ENCODE data around the gene SLC13A1.

The SLC13A1 gene

DNA sequence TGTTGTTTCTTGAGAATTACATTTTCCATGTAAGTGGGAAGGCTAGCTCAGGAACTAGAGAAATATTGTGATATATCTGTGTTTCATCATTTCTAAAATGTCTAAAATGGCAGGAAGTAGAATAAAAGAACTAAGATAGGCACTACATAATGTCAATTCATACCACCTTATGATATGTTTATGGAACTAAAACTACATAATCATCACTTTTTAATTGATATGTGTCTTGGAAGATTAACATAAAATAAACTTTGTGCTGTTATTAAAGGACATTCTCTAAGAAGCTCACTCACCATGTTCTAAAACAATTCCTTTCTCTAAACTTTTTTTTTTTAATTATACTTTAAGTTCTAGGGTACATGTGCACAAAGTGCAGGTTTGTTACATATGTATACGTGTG lies 120.7 kb downstream of the SLC13A1 start:
- TF ChIP-seq CTCF (IDR thresholded peaks at IDR 0.05; ENCODE audit: low read depth, low read length, missing control alignments), result no peak
- no peak for DNase-seq (ENCODE audit: low read depth)
- no peak overlapping the region for H3K4me3 ChIP-seq (ENCODE audit: low read depth, low read length)

GRCh38 chr7:123075838-123076467 lies 123.8 kb downstream of the SLC13A1 start:
- DNase-seq (ENCODE audit: low read depth), result no peak
- TF ChIP-seq CTCF (IDR thresholded peaks at IDR 0.05; ENCODE audit: low read depth, low read length, missing control alignments), result no peak
- no peak overlapping the region for H3K4me3 ChIP-seq (ENCODE audit: low read depth, low read length)

DNA sequence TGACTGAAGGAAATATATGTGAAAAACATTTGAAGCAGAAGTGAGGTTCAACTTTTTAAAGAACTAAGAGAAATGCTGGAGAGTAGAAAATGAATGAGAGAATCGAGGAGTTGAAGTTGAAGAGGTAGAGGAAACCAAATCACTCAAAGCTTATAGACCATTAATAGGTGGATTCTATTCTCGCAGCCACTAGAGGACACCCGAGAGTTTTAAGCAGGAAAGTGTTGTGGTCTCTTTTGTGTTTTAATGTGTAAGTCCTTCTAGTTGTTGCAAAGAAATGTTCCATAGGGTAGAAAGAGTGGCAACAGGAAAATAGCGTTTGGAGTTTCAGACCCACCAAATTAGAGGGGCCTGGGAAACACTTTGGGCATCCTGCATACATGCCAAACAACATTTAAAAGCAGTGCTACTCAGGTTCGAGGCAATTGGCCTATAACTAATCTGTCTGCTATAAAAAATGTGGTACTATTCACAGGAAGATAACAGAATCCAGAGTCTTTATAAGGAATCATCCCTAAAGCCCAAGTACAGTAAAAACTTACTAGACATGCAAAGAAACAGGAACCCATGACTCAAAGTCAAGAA lies 129.0 kb downstream of the SLC13A1 start:
- no peak for DNase-seq (ENCODE audit: low read depth)
- no peak overlapping the region for H3K4me3 ChIP-seq (ENCODE audit: low read depth, low read length)
- TF ChIP-seq CTCF (IDR thresholded peaks at IDR 0.05; ENCODE audit: low read depth, low read length, missing control alignments), result peak; percentile 77

- H3K4me3 ChIP-seq (ENCODE audit: low read depth, low read length), result no peak overlapping the region
- TF ChIP-seq CTCF (IDR thresholded peaks at IDR 0.05; ENCODE audit: low read depth, low read length, missing control alignments), result no peak
- DNase-seq (ENCODE audit: low read depth), result no peak
These were observed 132.0 kb downstream of the SLC13A1 start for GRCh38 chr7:123067814-123068213.

Data from GM12864 (cell line).